HFFc6 (cell line): ENCODE results near the gene CENPP. TPM values are rescaled to one million over a fixed set of nuclear protein-coding genes. Genes with fewer than 3 reads are reported as not detected.
"Not testable (repeated sequence)": the region's sequence is repeated elsewhere in the genome, so short reads cannot be mapped to it uniquely, and the experiment has no call there.

Source experiments
- DNase-seq: peaks from one replicate; pipeline ENCODE4 v3.0.0-alpha.2; 2018
- H3K27ac Mint-ChIP-seq: 2 replicates; pipeline ENCODE4 v1.8.0; 2020; ENCODE audit warnings: mild to moderate bottlenecking, mixed read lengths
- H3K27me3 Mint-ChIP-seq: 2 replicates; pipeline ENCODE4 v1.8.0; 2021; ENCODE audit warnings: mild to moderate bottlenecking, moderate library complexity, mixed read lengths; ENCODE audit not compliant: insufficient read depth
- H3K36me3 Mint-ChIP-seq: 2 replicates; pipeline ENCODE4 v1.8.0; 2021; ENCODE audit warnings: low read depth, mixed read lengths
- H3K4me1 Mint-ChIP-seq: 2 replicates; pipeline ENCODE4 v1.8.0; 2020; ENCODE audit warnings: low read depth, mixed read lengths
- H3K4me3 Mint-ChIP-seq: 2 replicates; pipeline ENCODE4 v1.8.0; 2020; ENCODE audit warnings: mild to moderate bottlenecking, moderate library complexity, mixed read lengths
- H3K9me3 Mint-ChIP-seq: 2 replicates; pipeline ENCODE4 v1.8.0; 2020; ENCODE audit warnings: mild to moderate bottlenecking, mixed read lengths
- total RNA-seq, 6 experiments: library from RNA; stranded (reverse); fragmentation: NEBNext Ultra II Directional; extraction: Animal tissue kit (Norgen Biotek cat#: 25700); gene quantifications; 2 replicates in 1 of 6; 3 replicates in 5 of 6; pipeline ENCODE4 v1.2.3, GENCODE V29; 2021
- TF ChIP-seq, protein P1 (sequence below): fragments of 200-600 bp; sonication (generic); IDR thresholded peaks from 2 replicates; pipeline ENCODE4 v1.5.0; 2021; ENCODE audit warnings: antibody characterized with exemption, mild to moderate bottlenecking

The CENPP gene
- total RNA-seq, 6 experiments from 2014 or later: 3.0 to 7.0 (median 6.0) TPM

DNA sequence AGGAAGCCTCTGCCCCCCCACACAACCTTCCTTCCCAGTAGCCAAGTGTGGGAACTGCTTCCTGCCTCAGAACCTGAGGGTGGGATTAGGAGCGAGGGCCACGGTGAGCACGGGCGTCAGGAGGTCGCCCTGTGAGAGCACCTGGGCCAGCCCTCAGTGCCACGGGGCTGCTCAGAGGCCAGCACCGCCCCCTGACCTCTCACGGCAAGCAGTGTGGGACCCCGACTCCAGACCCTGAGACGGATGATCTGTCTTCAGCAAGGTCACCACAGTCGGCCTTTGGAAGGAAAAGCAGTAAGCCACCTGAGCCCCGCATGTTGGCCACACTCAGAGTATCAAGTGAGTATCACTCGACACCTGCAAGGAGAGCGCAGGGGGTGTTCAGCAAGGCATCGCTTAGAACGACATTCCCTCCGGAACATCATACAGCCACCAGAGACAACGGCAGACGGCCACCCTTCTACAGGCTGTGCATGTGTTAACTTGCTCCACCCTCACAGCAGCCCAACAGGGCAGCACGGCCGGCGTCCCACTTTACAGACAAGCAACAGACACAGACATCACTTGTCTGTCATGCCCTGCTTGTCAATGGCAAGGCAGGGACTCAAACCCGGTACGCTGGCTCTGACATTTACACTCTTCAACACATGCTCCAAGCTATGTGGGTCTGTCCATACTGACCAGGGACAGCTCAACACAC lies 294.0 kb downstream of the CENPP start:
- no peaks in the 10 kb centered on the region; the same call in 1 of the 2 replicates for H3K27me3 Mint-ChIP-seq
- H3K27ac Mint-ChIP-seq: no peak overlapping the region
- peaks cover 11% of the 10 kb centered on the region for H3K36me3 Mint-ChIP-seq
- no peaks in the 10 kb centered on the region for H3K4me1 Mint-ChIP-seq
- H3K4me3 Mint-ChIP-seq: no peak overlapping the region
- no peaks in the 10 kb centered on the region for H3K9me3 Mint-ChIP-seq
- TF ChIP-seq, protein P1, sequence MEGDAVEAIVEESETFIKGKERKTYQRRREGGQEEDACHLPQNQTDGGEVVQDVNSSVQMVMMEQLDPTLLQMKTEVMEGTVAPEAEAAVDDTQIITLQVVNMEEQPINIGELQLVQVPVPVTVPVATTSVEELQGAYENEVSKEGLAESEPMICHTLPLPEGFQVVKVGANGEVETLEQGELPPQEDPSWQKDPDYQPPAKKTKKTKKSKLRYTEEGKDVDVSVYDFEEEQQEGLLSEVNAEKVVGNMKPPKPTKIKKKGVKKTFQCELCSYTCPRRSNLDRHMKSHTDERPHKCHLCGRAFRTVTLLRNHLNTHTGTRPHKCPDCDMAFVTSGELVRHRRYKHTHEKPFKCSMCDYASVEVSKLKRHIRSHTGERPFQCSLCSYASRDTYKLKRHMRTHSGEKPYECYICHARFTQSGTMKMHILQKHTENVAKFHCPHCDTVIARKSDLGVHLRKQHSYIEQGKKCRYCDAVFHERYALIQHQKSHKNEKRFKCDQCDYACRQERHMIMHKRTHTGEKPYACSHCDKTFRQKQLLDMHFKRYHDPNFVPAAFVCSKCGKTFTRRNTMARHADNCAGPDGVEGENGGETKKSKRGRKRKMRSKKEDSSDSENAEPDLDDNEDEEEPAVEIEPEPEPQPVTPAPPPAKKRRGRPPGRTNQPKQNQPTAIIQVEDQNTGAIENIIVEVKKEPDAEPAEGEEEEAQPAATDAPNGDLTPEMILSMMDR: no peak
- DNase-seq: no peak

DNA sequence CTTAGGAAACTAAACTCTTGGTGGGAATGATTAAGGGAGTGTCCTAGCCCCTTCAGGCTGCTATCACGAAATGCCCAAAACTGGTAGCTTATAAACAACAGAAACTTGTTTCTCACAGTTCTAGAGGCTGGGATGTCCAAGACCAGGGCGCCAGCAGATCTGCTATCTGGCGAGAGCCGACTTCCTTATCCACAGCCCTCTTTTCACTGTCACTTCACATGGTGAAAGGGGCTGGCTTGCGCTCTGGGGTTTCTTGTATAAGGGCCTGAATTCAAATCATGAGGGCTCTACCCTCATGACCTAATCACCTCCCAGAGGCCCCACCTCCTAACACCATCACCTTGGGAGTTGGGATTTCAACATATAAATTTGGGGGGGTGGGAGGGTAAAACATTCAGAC lies 295.1 kb downstream of the CENPP start:
- TF ChIP-seq, protein P1: no peak
- Mint-ChIP-seq H3K9me3 (no peaks in the 10 kb centered on the region), H3K27me3 (no peaks in the 10 kb centered on the region), H3K36me3 (peaks cover 5% of the 10 kb centered on the region), H3K4me3 (no peak overlapping the region), H3K27ac (no peak overlapping the region), H3K4me1 (no peaks in the 10 kb centered on the region; the same call in 1 of the 2 replicates)
- no peak for DNase-seq

DNA sequence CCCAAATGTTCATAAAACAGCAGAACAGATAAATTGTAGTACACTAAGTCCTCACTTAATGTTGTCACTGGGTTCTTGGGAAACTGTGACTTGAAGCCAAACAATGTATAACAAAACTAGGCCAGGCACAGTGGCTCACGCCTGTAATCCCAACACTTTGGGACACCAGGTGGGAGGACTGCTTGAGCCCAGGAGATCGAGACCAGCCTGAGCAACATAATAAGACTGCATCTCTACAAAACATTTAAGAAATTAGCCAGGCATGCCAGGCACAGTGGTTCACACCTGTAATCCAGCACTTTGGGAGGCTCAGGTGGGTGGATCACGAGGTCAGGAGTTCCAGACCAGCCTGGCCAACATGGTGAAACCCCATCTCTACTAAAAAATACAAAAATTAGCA lies 298.2 kb downstream of the CENPP start:
- peaks cover 22% of the 10 kb centered on the region for H3K36me3 Mint-ChIP-seq
- not testable (repeated sequence) for H3K27me3 Mint-ChIP-seq, H3K9me3 Mint-ChIP-seq, H3K4me1 Mint-ChIP-seq, H3K27ac Mint-ChIP-seq, DNase-seq, H3K4me3 Mint-ChIP-seq

DNA sequence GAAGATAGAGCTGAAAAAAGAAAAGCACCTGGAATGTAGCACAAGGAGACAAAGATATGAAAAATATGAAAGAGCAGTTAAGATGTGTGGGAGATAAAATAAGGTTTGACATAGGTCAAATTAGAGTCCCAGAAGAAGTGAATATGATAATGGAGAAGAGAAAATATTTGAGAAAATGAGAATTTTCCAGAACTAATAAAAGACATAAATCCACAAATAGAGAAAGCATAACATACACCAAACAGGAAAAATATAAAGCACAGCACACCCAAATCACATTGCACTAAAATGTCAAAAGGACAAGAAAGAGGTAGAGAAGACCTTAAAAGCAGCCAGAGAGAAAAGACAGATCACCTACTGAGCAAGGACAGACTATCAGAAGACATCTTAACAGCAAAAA lies 300.7 kb downstream of the CENPP start:
- Mint-ChIP-seq H3K27ac (no peak overlapping the region), H3K9me3 (no peaks in the 10 kb centered on the region), H3K4me1 (no peaks in the 10 kb centered on the region; the same call in 1 of the 2 replicates), H3K4me3 (no peak overlapping the region), H3K36me3 (peaks cover 31% of the 10 kb centered on the region), H3K27me3 (no peaks in the 10 kb centered on the region)
- TF ChIP-seq, protein P1: no peak
- no peak for DNase-seq

DNA sequence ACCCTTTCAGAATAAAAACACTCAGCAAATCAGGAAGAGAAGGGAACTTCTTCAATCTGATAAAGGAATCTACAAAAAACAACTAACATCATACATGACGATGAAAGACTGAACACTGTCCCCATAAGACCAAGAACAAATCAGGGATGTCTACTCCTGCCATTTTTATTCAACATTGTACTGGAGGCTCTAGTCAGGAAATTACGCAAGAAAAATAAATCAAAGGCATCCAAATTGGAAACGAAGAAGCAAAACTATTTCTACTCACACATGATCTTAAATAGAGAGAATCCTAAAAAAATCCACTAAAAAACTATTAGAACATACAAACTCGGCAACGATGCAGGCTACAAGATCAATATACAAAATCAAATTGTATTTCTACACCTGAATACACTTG lies 301.9 kb downstream of the CENPP start:
- no peak for DNase-seq
- Mint-ChIP-seq H3K4me3 (no peak overlapping the region), H3K27ac (no peak overlapping the region), H3K4me1 (no peaks in the 10 kb centered on the region; the same call in 1 of the 2 replicates), H3K36me3 (peaks cover 31% of the 10 kb centered on the region), H3K9me3 (no peaks in the 10 kb centered on the region), H3K27me3 (no peaks in the 10 kb centered on the region)
- TF ChIP-seq, protein P1: no peak

DNA sequence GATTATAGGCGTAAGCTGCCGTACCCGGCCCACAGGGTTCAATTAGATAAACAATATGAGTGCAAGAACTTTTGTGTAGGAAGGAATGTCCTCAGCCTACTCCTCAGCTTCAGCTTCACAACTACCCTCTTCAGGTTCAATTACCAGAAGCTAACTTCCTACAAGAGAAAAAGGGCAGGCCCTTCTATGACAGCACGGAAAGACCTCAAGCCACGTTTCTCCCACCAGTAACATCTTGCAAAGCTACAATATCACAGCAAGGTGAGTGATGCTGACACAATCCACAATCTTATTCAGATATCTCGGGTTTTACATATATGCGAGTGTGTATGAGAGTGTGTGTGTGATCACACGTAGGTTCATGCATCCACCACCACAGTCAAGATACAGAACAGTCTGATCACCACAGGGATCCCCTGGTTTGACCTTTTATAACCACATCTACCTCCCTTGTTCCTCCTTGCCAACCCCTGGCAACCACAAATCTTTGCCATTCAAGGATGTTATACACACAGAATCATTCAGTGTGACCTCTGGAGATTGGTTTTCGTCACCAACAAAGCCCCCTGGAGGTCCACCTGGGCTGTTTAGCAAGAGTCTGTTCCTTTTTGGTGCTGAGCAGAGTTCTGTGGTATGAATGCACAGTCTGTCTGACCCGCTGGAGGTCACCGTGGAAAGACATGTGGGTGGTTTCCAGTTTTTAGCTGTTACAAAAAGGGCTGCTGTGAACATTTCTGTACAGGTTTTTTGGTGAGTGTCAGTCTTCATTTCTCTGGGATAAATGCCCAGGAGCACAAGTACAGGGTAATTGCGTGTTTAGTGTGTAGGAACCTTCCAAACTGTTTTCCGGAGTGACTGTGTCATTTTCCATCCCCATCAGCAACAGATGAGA lies 305.9 kb downstream of the CENPP start:
- H3K27me3 Mint-ChIP-seq: no peaks in the 10 kb centered on the region
- TF ChIP-seq, protein P1: no peak
- peaks cover 31% of the 10 kb centered on the region for H3K36me3 Mint-ChIP-seq
- H3K4me3 Mint-ChIP-seq: no peak overlapping the region
- DNase-seq: no peak
- no peak overlapping the region for H3K27ac Mint-ChIP-seq
- H3K9me3 Mint-ChIP-seq: no peaks in the 10 kb centered on the region
- H3K4me1 Mint-ChIP-seq: peaks cover 5% of the 10 kb centered on the region
